K562 (cell line): ENCODE data around the gene CTSO. TPM values are rescaled to one million over a fixed set of nuclear protein-coding genes. Genes with fewer than 3 reads are reported as not detected.

ENCODE experiments used
- ATAC-seq: fragments of 200-7000 bp; cut with Tn5 transposase; 3 replicates; pipeline ENCODE4 v1.9.1; 2020; ENCODE audit warnings: moderate library complexity
- BruUV-seq: library from RNA; stranded (reverse); fragments of 400-500 nt; replicated peaks from 2 replicates; lab custom pipeline; 2021; lab: Mats Ljungman, UMichigan
- CTCF ChIA-PET: fragments of 300-600 bp; formaldehyde crosslinking; extraction: SDS; loops from one replicate; lab custom pipeline; 2021; ENCODE audit warnings: low intra/inter-chr PET ratio; lab: Yijun Ruan, JAX
- POLR2A ChIA-PET: fragments of 300-600, 350-650 bp; sonication (Branson Sonifier 250); formaldehyde crosslinking; extraction: SDS; loops from one replicate; lab custom pipeline; 2021; ENCODE audit warnings: antibody characterized with exemption, inconsistent platforms; lab: Yijun Ruan, JAX
- DNase-seq, 4 experiments: peaks; one replicate each; pipeline versions ENCODE4 v3.0.0 to v3.0.0-alpha.2; 2011 to 2018; ENCODE audit warnings: low spot score in 3 of 4, mixed read lengths in 3 of 4; ENCODE audit errors: extremely low read depth in 1 of 4
- FAIRE-seq: peaks from 2 replicates; lab custom pipeline; 2011; peaks lifted over from hg19 to GRCh38; lab: Jason Lieb, UNC
- H2AFZ ChIP-seq: 2 replicates; pipeline ENCODE4 v1.6.0; 2011; ENCODE audit warnings: low read depth, low read length, control low read depth, inconsistent platforms
- H3K27ac ChIP-seq: fragments of 200-600 bp; 3 replicates; pipeline ENCODE4 v1.8.0; 2011; ENCODE audit warnings: low read depth, mild to moderate bottlenecking, control low read depth, inconsistent platforms, low read length, moderate library complexity, mixed read lengths; ENCODE audit errors: extremely low read depth
- H3K27me3 ChIP-seq, 2 experiments: fragments of 300-600 bp in 1 of 2; 2 replicates in 1 of 2; 3 replicates in 1 of 2; pipeline versions ENCODE4 v1.6.0 to v1.8.0; 2011; ENCODE audit warnings: inconsistent platforms in 2 of 2, low read length in 2 of 2, mild to moderate bottlenecking in 1 of 2, mixed read lengths in 1 of 2, moderate library complexity in 1 of 2; ENCODE audit not compliant: control insufficient read depth in 2 of 2, insufficient read depth in 2 of 2
- H3K36me3 ChIP-seq: fragments of 300-600 bp; 3 replicates; pipeline ENCODE4 v1.8.0; 2011; ENCODE audit warnings: mild to moderate bottlenecking, low read length, inconsistent platforms; ENCODE audit not compliant: control insufficient read depth, insufficient read depth
- H3K4me1 ChIP-seq, 2 experiments: fragments of 200-600 bp in 1 of 2; replicated peaks in 1 of 2; 2 replicates in 1 of 2; 3 replicates in 1 of 2; pipeline versions ENCODE4 v1.5.1 to v1.8.0; 2011; ENCODE audit warnings: inconsistent platforms in 2 of 2, low read length in 2 of 2, mild to moderate bottlenecking in 1 of 2, mixed read lengths in 1 of 2, moderate library complexity in 1 of 2; ENCODE audit not compliant: control insufficient read depth in 2 of 2, insufficient read depth in 2 of 2
- H3K4me2 ChIP-seq: 2 replicates; pipeline ENCODE4 v1.6.1; 2011; ENCODE audit warnings: low read length, control low read depth, inconsistent platforms, mixed read lengths; ENCODE audit not compliant: insufficient read depth
- H3K4me3 ChIP-seq: fragments of 200-600 bp; sonication (generic), shearing (Covaris generic); 2 replicates; pipeline ENCODE4 v1.5.1; 2016; ENCODE audit warnings: control low read depth, inconsistent platforms
- H3K79me2 ChIP-seq: fragments of 200-600 bp; 3 replicates; pipeline ENCODE4 v1.8.0; 2011; ENCODE audit warnings: low read length, inconsistent platforms; ENCODE audit not compliant: control insufficient read depth, insufficient read depth
- H3K9ac ChIP-seq, 2 experiments: 2 replicates each; pipeline versions ENCODE4 v1.6.0 to v1.6.1; 2011; ENCODE audit warnings: low read depth in 2 of 2, low read length in 2 of 2, control low read depth in 1 of 2, inconsistent platforms in 1 of 2, mild to moderate bottlenecking in 1 of 2, mixed read lengths in 1 of 2; ENCODE audit not compliant: insufficient read depth in 1 of 2
- H3K9me1 ChIP-seq: one replicate; pipeline ENCODE4 v1.6.0; 2011; ENCODE audit warnings: inconsistent platforms, mild to moderate bottlenecking, low read length, moderate library complexity; ENCODE audit not compliant: control insufficient read depth, insufficient read depth
- H3K9me3 ChIP-seq: replicated peaks from 2 replicates; pipeline ENCODE4 v1.5.1; 2011; ENCODE audit warnings: low read depth, low read length, inconsistent platforms; ENCODE audit not compliant: control insufficient read depth, insufficient read depth
- H4K20me1 ChIP-seq: replicated peaks from 2 replicates; pipeline ENCODE4 v1.6.1; 2011; ENCODE audit warnings: low read length, inconsistent platforms, mixed read lengths; ENCODE audit not compliant: control insufficient read depth, insufficient read depth
- ADNP ChIP-seq: fragments of 200-800 bp; sonication (Bioruptor generic); IDR thresholded peaks from 2 replicates; pipeline ENCODE4 v1.6.1; 2016; ENCODE audit warnings: missing genetic modification characterization, missing compliant biosample characterization
- CHAMP1 ChIP-seq: fragments of 450-650 bp; IDR thresholded peaks from 2 replicates; pipeline ENCODE4 v1.6.1; 2016; ENCODE audit warnings: mild to moderate bottlenecking
- DEAF1 ChIP-seq: fragments of 450-650 bp; formaldehyde crosslinking; IDR thresholded peaks from 2 replicates; pipeline ENCODE4 v1.4.0; 2020; ENCODE audit warnings: mild to moderate bottlenecking, moderate library complexity
- HNRNPK ChIP-seq: fragments of 200-400 bp; formaldehyde crosslinking; IDR thresholded peaks from one replicate; pipeline ENCODE4 v1.6.1; 2018; ENCODE audit warnings: mild to moderate bottlenecking, low read depth, low read length; ENCODE audit not compliant: poor library complexity, severe bottlenecking
- KHSRP ChIP-seq: fragments of 450-650 bp; IDR thresholded peaks from 2 replicates; pipeline ENCODE4 v1.6.1; 2017
- MNT ChIP-seq, 2 experiments: fragments of 450-650 bp; conservative IDR thresholded peaks; 2 replicates each; pipeline ENCODE4 v1.6.1; 2017; ENCODE audit warnings: mild to moderate bottlenecking in 2 of 2, moderate library complexity in 2 of 2
- NCOA4 ChIP-seq: fragments of 450-650 bp; IDR thresholded peaks from 2 replicates; pipeline ENCODE4 v1.6.1; 2018; ENCODE audit warnings: mild to moderate bottlenecking; ENCODE audit not compliant: partially characterized antibody
- NFE2 ChIP-seq: IDR thresholded peaks from 2 replicates; pipeline ENCODE4 v1.6.1; 2014; ENCODE audit warnings: antibody characterized with exemption, low read depth
- NFRKB ChIP-seq: fragments of 450-650 bp; IDR thresholded peaks from 2 replicates; pipeline ENCODE4 v1.6.1; 2016; ENCODE audit warnings: low read depth
- PCBP1 ChIP-seq: fragments of 200-400 bp; formaldehyde crosslinking; IDR thresholded peaks from 2 replicates; pipeline ENCODE4 v1.6.1; 2018; ENCODE audit warnings: mild to moderate bottlenecking, low read depth, low read length; ENCODE audit not compliant: poor library complexity, severe bottlenecking
- PCBP2 ChIP-seq: fragments of 200-400 bp; formaldehyde crosslinking; IDR thresholded peaks from 2 replicates; pipeline ENCODE4 v1.6.1; 2018; ENCODE audit warnings: low read length, low read depth, mild to moderate bottlenecking, moderate library complexity; ENCODE audit not compliant: poor library complexity, severe bottlenecking
- RCOR1 ChIP-seq, 2 experiments: IDR thresholded peaks; 2 replicates each; pipeline ENCODE4 v1.6.1; 2012; ENCODE audit warnings: low read depth in 2 of 2, low read length in 2 of 2, borderline replicate concordance in 1 of 2, improper control_type of control experiment in 1 of 2
- TCF7L2 ChIP-seq: fragments of 150-350 bp; IDR thresholded peaks from 2 replicates; pipeline ENCODE4 v1.6.1; 2016; ENCODE audit warnings: low read depth, mild to moderate bottlenecking, low read length, moderate library complexity
- TCFL5 ChIP-seq: fragments of 250-450 bp; sonication (Bioruptor Pico); conservative IDR thresholded peaks from 2 replicates; pipeline ENCODE4 v1.6.1; 2021; ENCODE audit warnings: mild to moderate bottlenecking, moderate library complexity, matching md5 sums
- XRCC3 ChIP-seq: fragments of 450-650 bp; IDR thresholded peaks from 2 replicates; pipeline ENCODE4 v1.6.1; 2017; ENCODE audit warnings: mild to moderate bottlenecking, moderate library complexity
- ZNF23 ChIP-seq: fragments of 250-450 bp; sonication (Bioruptor Pico); IDR thresholded peaks from 2 replicates; pipeline ENCODE4 v1.4.0; 2020; ENCODE audit warnings: mild to moderate bottlenecking
- ZZZ3 ChIP-seq: fragments of 450-650 bp; IDR thresholded peaks from 2 replicates; pipeline ENCODE4 v1.6.1; 2016; ENCODE audit warnings: antibody characterized with exemption, mild to moderate bottlenecking, moderate library complexity
- WGBS: fragments of 100-300 bp; shearing (Covaris generic); methylation state at CpG from one replicate; pipeline ENCODE4 v1.1.6; 2016; ENCODE audit warnings: low coverage, mixed read lengths; ENCODE audit not compliant: insufficient coverage; ENCODE audit errors: missing lambda C conversion rate; 5-methylcytosine and 5-hydroxymethylcytosine counted together
- in situ Hi-C: fragments of 300-500 bp; cut with MboI; formaldehyde crosslinking; loops from 4 replicates; pipeline ENCODE4 v1.15.0; 2018; ENCODE audit warnings: inconsistent platforms, mixed read lengths
- intact Hi-C: fragments of 100-400 bp; cut with micrococcal nuclease; formaldehyde crosslinking; loops from 2 replicates; pipeline ENCODE4 v1.14.2; 2022
- polyA plus RNA-seq, 8 experiments: library from polyadenylated mRNA; depleted of rRNA in 4 of 8; stranded (reverse) in 5 of 8; unstranded in 3 of 8; fragments of >200 nt; fragmentation: Nextera tagmentation in 2 of 8; fragmentation: Illumina TruSeq in 1 of 8; extraction: Ambion mirVana in 2 of 8; extraction: Trizol in 1 of 8; gene quantifications; 2 replicates each; pipeline versions ENCODE4 v1.2.1 to v1.2.3, GENCODE V29; 2011 to 2014; ENCODE audit warnings: inconsistent platforms in 1 of 8, missing spikeins in 1 of 8
- total RNA-seq, 7 experiments: library from RNA; depleted of rRNA in 6 of 7; stranded (reverse); fragments of >200 nt in 6 of 7; fragmentation: Illumina TruSeq in 2 of 7; extraction: Trizol in 2 of 7; gene quantifications; 2 replicates each; pipeline versions ENCODE4 v1.2.1 to v1.2.3, GENCODE V29; 2011 to 2021; ENCODE audit warnings: low replicate concordance in 1 of 7

The CTSO gene
- total and polyA plus RNA-seq, 9 of the 15 experiments (the other 6 are each of a cell fraction or from before 2014, with no cell fraction given), result 0.03 to 0.07 (median 0.04) TPM; not detected in 5

GRCh38 chr4:155909615-155910226 lies 43.9 kb downstream of the CTSO start:
- no peak overlapping the region for H3K4me2 ChIP-seq
- H3K9ac ChIP-seq, result no peak overlapping the region
- ChIA-PET CTCF (no interaction called here), POLR2A (no interaction called here)
- BruUV-seq, result no TSS peak
- no peaks in the 10 kb centered on the region for H3K9me3 ChIP-seq
- H3K27ac ChIP-seq, result no peak overlapping the region
- no peak overlapping the region for H2AFZ ChIP-seq
- in situ Hi-C loops (no loop called here), intact Hi-C loops (no loop called here)
- no peak for DNase-seq
- no peak for ATAC-seq
- H4K20me1 ChIP-seq, result no peaks in the 10 kb centered on the region
- no peak for FAIRE-seq
- no peaks in the 10 kb centered on the region for H3K79me2 ChIP-seq
- TF ChIP-seq NFRKB, result no peak
- no peak for TF ChIP-seq CHAMP1
- TF ChIP-seq DEAF1 (CRISPR knock-in tag), result no peak
- no peak for TF ChIP-seq XRCC3
- TF ChIP-seq NCOA4, result no peak
- TF ChIP-seq ZZZ3, result no peak
- no peak for TF ChIP-seq RCOR1 (IDR thresholded peaks at IDR 0.05; ENCODE audit: borderline replicate concordance in 1 of 2, low read depth in 2 of 2, low read length in 2 of 2)
- no peak for TF ChIP-seq ADNP (tag)
- peak; percentile 93 for TF ChIP-seq HNRNPK
- no peak for TF ChIP-seq KHSRP
- peak; percentile 82 for TF ChIP-seq PCBP2
- TF ChIP-seq PCBP1, result peak; percentile 53
- no peak for TF ChIP-seq TCF7L2
- no peak for TF ChIP-seq MNT (conservative IDR thresholded peaks at IDR 0.05)
- no peak for TF ChIP-seq NFE2
- TF ChIP-seq ZNF23, result no peak
- no peak for TF ChIP-seq TCFL5 (CRISPR knock-in tag)
- H3K27me3 ChIP-seq, result no peaks in the 10 kb centered on the region
- 4% methylated on average over 3 of the region's 3 CpGs for WGBS
- H3K9me1 ChIP-seq, result no peaks in the 10 kb centered on the region
- no peak overlapping the region for H3K4me3 ChIP-seq
- H3K36me3 ChIP-seq, result no peaks in the 10 kb centered on the region
- H3K4me1 ChIP-seq, result no peaks in the 10 kb centered on the region
